ENCODE results near the gene ABL1.
"Not testable (repeated sequence)": the region's sequence is repeated elsewhere in the genome, so short reads cannot be mapped to it uniquely, and the experiment has no call there.

ABL1 gene

DNA sequence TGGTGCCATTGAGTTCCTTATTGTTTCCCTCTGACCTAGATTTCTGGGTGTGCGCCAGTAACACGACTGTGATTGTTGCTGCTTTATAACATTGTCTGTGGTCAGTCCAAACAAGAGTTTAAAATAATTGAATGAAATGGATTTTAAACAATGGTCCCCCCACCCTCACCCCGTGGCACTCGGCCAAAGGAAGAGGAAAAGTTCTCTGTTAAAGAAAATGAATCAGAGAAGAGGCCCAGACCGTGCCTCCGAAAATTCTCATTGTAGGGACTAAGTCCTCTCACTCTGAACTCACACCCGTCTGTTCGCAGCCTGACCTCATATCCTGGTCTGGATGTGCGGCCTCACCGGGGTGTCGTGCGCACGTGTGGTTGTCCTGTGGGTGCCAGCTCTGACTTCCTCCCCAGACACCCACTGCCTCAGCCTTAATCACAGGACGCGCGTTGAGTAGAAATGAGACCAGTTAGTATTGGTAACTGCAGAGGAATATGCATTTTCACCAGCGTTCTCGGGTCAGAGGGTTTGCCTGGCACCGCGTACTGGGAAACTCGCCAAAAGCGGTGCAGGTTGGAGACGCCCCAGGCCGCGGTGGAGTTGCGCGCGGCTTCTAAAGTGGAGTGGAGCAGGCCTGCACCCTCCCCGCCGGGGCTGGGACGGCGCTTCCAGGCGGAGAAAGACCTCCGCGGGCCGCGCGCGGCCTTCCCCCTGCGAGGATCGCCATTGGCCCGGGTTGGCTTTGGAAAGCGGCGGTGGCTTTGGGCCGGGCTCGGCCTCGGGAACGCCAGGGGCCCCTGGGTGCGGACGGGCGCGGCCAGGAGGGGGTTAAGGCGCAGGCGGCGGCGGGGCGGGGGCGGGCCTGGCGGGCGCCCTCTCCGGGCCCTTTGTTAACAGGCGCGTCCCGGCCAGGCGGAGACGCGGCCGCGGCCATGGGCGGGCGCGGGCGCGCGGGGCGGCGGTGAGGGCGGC, at the start of gene ABL1:
Gene ABL1 (plus strand): TSS at position 884 of the 966 bp plus-strand sequence. CDS start 193 bp downstream, outside the sequence.
- in situ Hi-C loops (cut with HindIII; ENCODE audit: low sequenced_read_pairs): no loop called here

DNA sequence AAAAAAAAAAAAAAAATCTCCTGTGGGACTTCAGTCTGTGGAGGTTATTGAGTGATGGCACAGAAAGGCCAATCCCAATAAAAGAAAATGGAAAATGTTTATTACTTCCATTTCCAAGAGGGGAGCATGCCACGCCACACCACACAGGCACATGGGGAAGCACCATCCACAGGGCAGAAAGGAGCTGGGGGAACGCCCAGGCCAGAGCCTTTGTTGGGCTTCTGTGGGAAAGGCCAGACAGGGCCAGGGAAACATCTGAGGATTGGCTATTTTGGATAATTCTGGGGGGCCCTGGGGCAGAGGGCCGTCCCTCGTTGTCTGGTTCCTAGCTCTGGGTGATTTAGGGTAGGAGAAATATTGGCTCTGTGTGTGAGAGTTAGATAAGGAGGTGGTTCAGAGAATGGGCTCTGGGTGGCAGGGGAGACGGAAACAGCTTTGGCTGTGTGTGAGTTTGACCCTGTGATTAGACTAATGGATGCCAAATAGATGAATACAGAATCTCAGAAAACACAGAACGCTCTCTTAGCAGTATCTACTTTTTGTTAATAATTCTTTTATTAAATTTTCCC, 49.0 kb upstream of the ABL1 start:
- in situ Hi-C loops (cut with HindIII; ENCODE audit: low sequenced_read_pairs): no loop called here

DNA sequence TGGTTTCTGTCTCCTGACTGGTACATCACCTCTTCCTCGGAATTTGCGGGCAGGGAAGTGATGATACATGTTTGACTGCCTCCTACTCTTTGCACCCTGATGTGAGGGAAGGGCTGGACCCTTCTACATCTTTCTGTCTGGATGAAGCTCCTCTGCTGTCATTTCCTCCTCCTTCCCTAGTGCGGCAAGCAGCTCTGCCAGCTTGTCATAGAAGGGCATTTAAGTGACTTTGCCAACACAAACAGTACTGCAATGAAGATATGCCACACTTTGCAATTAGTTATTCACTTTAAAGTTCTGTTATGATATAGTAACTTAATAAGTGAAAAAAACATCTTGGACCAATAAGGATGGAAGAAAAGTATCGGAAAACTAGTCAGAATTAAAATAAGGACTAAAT, 48.5 kb upstream of the ABL1 start:
- in situ Hi-C loops (cut with HindIII; ENCODE audit: low sequenced_read_pairs): no loop called here

DNA sequence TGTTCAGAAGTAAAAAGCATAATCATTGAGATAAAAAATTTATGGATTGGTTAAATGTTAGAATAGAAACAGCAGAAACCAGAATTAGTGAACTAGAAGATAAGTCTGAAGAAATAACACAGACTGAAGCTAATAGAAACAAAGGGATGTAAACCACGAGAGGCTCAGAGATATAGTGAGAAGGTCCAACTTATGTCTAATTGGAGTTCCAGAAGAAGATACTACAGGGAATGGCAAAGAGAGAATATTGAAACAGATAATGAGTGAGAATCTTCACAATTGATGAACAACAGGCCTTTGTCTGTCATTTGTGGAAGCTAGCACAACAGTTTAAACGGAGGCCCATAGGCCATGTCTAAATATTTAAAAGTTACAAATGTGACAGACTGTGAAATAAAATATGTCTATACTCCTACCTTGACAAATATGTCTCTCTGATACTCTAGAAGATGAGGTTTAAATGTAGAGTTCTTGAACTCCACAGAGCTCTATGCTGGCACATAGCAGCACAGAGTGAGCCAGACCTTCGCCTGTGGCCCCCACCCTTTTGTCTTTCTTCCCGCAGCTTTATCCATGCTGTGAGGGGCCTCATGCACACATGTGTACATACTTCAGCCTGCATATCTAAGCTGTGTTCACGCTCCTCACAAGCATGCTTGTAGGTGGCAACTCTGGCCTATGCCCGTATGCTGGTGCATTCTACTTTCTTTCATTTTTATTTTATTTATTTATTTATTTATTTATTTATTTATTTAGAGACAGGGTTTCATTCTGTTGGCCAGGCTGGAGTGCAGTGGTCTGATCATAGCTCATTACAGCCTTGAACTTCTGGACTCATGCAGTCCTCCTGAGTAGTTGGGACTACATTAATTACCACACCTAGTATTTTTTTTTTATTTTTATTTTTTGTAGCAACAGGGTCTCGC, 45.0 kb upstream of the ABL1 start:
- in situ Hi-C loops (cut with HindIII; ENCODE audit: low sequenced_read_pairs): loop anchor here (10.0 kb wide), 1 partner anchor 45 kb away; no protein-coding TSS in a partner anchor

DNA sequence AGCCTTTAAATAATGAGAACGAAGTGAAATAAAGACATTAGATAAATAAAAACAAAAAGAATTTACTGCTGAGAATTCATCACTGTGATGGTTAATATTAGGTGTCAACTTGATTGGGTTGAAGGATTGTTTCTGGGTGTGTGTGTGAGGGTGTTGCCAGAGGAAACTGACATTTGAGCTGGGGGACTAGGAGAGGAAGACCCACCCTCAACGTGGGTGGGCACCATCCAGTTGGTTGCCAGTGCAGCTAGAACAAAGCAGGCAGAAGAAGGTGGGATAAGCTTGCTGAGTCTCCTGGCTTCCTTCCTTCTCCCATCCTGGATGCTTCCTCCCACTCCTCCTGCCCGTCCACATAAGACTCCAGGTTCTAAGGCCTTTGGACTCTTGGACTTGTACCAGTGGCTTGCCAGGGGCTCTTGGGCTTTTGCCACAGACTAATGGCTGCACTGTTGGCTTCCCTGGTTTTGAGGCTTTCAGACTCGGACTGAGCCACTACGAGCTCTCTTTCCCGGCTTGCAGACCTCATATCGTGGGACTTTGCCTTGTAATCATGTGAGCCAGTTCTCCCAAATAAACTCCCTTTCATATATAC, 43.7 kb upstream of the ABL1 start:
- in situ Hi-C loops (cut with HindIII; ENCODE audit: low sequenced_read_pairs): loop anchor here (10.0 kb wide), 1 partner anchor 47 kb away; no protein-coding TSS in a partner anchor

DNA sequence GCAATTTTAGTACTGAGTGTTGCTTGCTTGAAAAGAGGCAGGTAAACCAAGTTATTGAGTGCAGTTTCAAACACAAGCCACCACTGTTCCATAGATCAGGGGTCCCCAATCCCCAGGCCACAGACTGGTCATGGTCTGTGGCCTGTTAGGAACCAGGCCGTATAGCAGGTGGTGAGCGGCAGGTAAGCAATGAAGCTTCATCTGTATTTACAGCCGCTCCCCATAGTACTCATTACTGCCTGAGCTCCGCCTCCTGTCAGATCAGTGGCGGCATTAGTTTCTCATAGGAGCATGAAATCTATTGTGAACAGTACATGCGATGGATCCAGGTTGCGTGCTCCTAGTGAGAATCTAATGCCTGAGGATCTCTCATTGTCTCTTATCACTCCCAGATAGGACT, 41.5 kb upstream of the ABL1 start:
- in situ Hi-C loops (cut with HindIII; ENCODE audit: low sequenced_read_pairs): loop anchor here (10.0 kb wide), 1 partner anchor 49 kb away; no protein-coding TSS in a partner anchor

DNA sequence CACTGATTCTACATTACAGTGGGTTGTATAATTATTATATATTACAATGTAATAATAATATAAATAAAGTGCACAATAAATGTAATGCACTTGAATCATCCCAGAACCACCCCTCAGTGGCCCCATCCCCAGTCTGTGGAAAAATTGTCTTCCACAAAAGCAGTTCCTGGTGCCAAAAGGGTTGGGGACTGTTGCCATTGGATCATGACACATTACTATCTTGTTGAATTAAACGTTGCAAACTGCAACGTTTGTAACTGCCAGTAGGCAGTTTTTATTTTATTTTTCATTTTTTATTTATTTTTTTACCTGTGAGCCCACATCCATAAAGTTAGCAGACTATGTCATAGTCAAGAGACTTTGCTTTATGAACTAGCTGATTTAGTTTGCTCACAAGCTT, 41.0 kb upstream of the ABL1 start:
- in situ Hi-C loops (cut with HindIII; ENCODE audit: low sequenced_read_pairs): loop anchor here (10.0 kb wide), 1 partner anchor 49 kb away; no protein-coding TSS in a partner anchor

DNA sequence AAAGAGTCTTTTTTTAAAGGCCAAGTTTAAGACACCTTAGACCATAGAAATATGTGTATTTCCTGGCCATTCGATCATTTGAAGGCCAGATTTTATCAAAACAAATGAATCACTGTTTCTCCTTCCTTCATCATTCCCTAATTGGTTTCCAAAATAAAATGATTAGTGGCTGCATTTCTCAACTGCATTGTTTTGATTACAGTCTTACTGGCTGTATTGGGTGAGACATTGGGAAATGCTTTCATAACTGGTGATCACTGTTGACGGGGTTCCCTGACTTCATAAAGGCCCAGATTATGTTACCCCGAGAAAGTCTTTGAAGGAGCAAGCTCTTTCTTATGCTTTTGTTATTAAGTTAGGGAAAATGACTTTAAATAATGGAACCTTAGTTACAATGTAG, 40.6 kb upstream of the ABL1 start:
- in situ Hi-C loops (cut with HindIII; ENCODE audit: low sequenced_read_pairs): loop anchor here (10.0 kb wide), 1 partner anchor 50 kb away; no protein-coding TSS in a partner anchor

DNA sequence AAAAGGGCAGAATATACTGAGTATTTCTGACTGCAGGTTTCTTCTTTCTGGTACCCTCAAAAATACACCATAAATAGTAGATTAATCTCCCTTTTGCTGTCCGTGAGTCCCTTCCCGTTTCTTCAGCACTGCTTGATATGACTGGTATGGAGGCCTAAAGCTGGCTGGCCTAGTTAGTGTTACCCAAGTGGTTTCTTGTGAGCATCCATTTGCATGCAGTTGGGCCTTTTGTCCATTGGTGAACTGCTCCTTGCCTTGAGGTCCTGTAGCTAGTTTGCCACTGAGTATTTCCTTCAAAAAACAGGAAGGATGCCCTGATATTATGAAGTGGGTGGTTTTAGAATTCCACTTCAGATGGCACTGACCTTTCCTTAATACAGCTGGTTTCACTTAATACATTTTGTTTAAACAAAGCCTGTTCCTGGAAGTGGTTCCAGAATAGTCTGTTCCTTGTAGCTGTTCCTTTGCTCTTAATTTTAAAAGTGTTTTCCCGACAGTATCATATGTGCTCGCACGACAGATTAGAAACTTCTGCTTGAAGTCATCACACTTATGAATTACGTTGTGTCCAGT, 40.0 kb upstream of the ABL1 start:
- in situ Hi-C loops (cut with HindIII; ENCODE audit: low sequenced_read_pairs): loop anchor here (10.0 kb wide), 1 partner anchor 50 kb away; no protein-coding TSS in a partner anchor

DNA sequence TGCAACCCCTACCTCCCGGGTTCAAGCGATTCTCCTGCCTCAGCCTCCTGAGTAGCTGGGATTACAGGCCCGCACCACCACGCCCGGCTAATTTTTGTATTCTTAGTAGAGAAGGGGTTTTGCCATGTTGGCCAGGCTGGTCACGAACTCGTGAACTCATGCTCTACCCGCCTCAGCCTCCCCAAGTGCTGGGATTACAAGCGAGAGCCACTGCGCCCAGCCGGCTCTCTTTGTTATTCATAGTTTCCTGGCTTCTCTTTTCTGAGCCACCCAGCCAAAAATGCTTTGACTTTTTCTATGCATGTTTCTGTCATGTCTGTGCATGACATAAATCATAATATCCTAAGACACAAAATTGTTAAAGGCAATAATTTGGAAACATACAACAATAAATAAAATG, 31.9 kb upstream of the ABL1 start:
- in situ Hi-C loops (cut with HindIII; ENCODE audit: low sequenced_read_pairs): not testable (repeated sequence)

DNA sequence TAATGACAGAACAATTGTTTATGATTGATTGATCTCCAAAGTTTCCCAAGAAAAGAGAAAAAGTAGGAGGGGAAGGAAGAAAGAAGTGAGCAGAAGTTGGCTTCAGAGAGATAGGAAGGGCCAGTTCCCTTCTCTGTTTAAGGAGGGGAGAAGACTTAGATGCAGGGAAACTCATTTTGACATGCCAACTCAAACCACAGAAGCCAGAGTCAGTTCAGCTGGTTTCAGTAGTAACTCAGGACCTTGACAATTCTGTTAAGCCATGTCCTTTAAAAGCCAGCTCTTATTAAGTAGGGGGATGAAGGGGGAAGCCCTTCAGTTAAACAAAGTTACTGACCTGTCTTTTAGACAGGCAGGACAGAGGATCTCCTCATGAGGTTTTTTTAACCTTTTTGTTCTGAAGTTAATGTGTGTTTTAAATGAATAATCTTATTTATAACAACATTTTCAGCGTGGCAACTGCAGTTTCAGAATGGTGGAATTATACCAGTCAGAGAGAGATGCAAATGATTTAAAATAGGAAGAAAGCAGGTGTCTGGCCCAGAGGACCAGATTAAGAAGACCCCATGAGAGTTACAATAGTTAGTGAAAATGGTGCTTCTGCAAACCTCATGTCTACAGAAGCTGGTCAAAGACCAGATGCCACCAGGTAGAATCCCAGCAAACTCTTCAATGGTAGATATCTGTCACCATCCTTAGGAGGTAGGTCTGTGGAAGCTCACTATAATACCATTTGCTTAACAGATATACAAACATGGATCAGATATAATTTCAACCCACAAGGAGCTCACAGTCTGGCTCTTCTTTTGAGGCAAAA, 29.3 kb upstream of the ABL1 start:
- in situ Hi-C loops (cut with HindIII; ENCODE audit: low sequenced_read_pairs): no loop called here

DNA sequence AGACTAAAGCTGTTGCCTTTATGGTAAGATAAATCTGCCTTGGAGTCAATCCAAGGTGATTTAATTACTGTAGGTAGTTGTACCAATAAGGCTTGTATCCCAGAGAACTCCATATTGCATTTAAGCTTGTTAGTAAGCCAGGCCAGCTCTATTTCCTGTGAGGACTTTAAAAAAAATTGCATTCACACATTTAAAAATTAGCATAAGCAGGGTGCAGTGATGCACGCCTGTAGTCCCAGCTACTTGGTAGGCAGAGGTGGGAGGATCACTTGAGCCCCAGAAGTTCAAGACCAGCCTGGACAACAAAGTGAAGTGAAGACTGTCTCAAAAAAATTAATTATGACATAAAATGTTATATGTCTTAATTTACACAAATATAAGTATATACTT, 28.7 kb upstream of the ABL1 start:
- in situ Hi-C loops (cut with HindIII; ENCODE audit: low sequenced_read_pairs): no loop called here

DNA sequence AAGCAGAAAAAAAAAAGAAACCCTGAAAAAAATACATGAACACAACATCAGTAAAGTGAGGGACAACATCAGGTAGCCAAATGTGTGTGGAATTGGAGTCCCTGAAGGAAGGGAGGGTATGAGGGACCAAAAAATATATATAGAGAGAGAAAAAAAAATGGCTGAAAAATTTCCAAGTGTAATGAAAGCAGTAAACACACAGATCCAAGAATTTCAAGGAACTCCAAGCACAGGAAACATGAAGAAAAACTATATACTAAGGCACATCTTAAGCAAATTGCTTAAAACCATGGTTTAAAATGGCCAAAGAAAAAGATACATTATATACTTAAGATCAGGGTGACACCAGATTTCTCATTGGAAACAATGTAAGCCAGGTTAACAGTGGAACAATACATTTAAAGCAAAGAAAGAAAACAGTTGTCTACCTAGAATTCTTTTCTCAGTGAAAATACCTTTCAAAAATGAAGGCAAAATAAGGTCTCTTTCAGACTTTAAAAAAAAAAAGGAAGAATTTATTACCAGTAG, 24.4 kb upstream of the ABL1 start:
- in situ Hi-C loops (cut with HindIII; ENCODE audit: low sequenced_read_pairs): no loop called here

DNA sequence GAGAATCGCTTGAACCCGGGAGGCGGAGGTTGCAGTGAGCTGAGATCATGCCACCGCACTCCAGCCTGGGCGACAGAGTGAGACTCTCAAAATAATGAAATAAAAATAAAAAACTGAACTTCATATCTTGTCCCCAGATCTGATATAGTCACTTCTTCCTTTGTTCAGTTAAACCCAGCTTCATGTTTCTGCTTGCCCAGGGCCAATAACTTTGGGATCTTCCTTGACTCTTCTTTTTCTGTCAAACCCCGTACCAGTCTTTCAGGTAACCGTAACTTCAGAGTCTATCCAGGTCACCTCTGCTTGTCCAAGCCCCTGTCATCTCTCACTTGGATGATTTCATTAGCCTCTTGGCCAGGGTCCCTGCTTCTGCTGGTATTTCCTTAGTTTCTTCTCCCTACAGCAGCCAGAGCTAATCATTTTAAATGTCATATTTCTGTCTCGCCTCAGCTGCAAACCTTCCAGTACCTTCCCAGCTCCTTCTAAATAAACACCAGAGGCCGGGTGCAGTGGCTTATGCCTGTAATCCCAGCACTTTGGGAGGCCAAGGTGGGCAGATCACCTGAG, 19.7 kb upstream of the ABL1 start:
- in situ Hi-C loops (cut with HindIII; ENCODE audit: low sequenced_read_pairs): no loop called here

DNA sequence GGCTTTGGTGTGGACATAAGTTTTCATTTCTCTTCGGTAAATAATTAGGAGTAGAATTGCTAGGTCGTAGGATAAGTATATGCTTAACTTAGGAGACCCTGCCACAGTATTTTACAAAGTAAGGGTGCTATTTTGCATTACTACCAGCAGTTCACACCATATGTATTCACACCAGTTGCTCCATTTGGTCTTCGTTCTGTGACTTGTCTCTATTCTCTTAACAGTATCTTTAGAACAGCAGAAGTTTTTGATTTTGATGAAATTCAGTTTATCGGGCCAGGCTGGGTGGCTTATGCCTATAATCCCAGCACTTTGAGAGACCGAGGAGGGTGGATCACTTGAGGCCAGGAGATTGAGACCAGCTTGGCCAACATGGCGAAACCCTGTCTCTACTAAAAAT, 17.1 kb upstream of the ABL1 start:
- in situ Hi-C loops (cut with HindIII; ENCODE audit: low sequenced_read_pairs): no loop called here

DNA sequence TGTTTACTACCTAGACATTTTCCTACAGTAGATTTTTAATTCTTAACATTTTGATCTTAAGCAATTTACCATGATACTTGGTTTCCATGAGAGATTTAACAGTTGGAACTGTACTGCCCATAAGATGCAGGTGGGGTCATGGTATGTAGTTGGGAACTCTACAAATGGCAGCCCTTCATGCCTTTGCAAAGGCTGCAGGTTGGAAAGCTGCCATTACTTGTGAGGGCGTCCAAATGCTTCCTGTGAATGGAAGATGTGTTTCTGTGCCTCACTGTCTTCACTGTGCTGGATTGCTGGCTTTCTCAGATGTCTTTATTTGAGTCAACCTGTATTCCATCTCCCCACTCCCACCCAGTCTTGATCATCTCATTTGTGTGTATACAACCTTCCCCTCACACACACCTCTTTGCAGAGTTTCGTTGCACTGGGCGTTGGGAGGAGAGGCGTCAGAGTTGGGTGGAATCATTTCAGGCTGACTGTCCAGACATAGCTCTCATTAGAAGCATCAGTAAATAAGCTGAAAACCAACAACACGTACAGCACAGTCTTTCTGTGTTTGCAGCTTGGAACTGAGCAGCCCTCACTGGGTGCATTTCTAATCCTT, 14.8 kb upstream of the ABL1 start:
- in situ Hi-C loops (cut with HindIII; ENCODE audit: low sequenced_read_pairs): no loop called here

DNA sequence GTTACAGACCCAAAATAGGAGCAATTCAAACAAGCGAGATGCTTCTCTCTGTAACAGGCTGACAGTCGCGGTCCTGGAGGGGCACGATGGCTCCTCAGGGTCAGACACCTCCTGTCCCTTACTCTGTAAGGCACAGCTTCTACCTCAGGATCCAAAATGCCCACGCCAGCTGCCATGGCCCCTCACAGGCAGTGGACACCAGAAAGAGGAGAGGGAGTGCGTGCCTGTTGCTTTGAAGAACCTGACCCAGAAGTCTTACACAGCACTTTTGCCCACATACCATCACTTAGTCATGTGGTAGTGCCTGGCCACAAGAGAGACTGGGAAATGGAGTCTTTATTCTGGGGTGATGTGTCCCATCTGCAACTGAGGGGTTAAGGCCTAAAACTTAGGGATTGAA, 11.6 kb upstream of the ABL1 start:
- in situ Hi-C loops (cut with HindIII; ENCODE audit: low sequenced_read_pairs): no loop called here

DNA sequence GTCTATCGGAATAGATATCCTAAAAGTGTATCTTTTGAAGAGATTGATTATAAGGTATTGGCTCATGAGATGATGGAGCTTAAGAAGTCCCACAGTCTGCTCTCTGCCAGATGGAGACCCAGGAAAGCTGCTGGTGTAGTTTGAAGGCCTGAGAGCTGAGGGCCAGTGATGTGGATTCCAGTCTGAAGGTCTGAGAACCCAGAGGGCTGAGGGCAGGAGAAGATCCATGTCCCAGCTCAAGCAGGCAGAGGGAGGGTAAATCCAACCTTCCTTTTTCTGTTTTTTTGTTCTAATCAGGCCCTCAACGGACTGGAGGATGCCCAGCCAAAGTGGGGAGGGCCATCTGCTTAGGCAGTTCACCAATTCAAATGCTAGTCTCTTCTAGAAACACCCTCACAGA, 11.0 kb upstream of the ABL1 start:
- in situ Hi-C loops (cut with HindIII; ENCODE audit: low sequenced_read_pairs): no loop called here

Data from DLD1 (cell line).